CD4-positive, alpha-beta T cell (primary cell): ENCODE results near the gene HHAT. TPM values are rescaled to one million over a fixed set of nuclear protein-coding genes. Genes with fewer than 3 reads are reported as not detected.
"Not testable (repeated sequence)": the region's sequence is repeated elsewhere in the genome, so short reads cannot be mapped to it uniquely, and the experiment has no call there.

ENCODE experiments used
- ATAC-seq: fragments of 200-7000 bp; cut with Tn5 transposase; one replicate; pipeline ENCODE4 v1.10.0; 2022; ENCODE audit warnings: mild to moderate bottlenecking; ENCODE audit not compliant: poor library complexity
- CTCF ChIA-PET: fragments of 350-600 bp; sonication (Branson Sonifier 250); formaldehyde crosslinking; loops from one replicate; lab custom pipeline; 2021; ENCODE audit warnings: antibody characterized with exemption, inconsistent platforms; lab: Charles Lee
- POLR2A ChIA-PET: fragments of 350-600 bp; sonication (Branson Sonifier 250); formaldehyde crosslinking; loops from one replicate; lab custom pipeline; 2021; ENCODE audit warnings: antibody characterized with exemption, inconsistent platforms; lab: Charles Lee
- DNase-seq, 14 experiments: peaks; one replicate each; pipeline ENCODE4 v3.0.0-alpha.2; 2013 to 2020; ENCODE audit warnings: mixed read lengths in 2 of 14
- H3K27ac ChIP-seq, 2 donors: one replicate each; pipeline versions ENCODE4 v1.5.1 to v1.7.0; 2013; ENCODE audit warnings: low read length in 2 of 2, low read depth in 1 of 2, mild to moderate bottlenecking in 1 of 2
- H3K27me3 ChIP-seq, 2 experiments: 1 replicate in 1 of 2; 2 replicates in 1 of 2; pipeline versions ENCODE4 v1.6.1 to v1.7.0; 2013; ENCODE audit warnings: low read length in 2 of 2, control low read depth in 1 of 2, mild to moderate bottlenecking in 1 of 2, moderate library complexity in 1 of 2; ENCODE audit not compliant: insufficient read depth in 2 of 2, control insufficient read depth in 1 of 2
- H3K36me3 ChIP-seq: one replicate; pipeline ENCODE4 v1.6.1; 2013; ENCODE audit warnings: low read length, control low read depth; ENCODE audit not compliant: insufficient read depth
- H3K4me1 ChIP-seq: one replicate; pipeline ENCODE4 v1.6.1; 2013; ENCODE audit warnings: low read length, control low read depth; ENCODE audit not compliant: insufficient read depth
- H3K4me3 ChIP-seq: one replicate; pipeline ENCODE4 v1.5.1; 2013; ENCODE audit warnings: mild to moderate bottlenecking, low read length, moderate library complexity
- H3K9me3 ChIP-seq, 2 experiments: 1 replicate in 1 of 2; 2 replicates in 1 of 2; pipeline versions ENCODE4 v1.6.1 to v1.7.0; 2013; ENCODE audit warnings: low read length in 2 of 2, mild to moderate bottlenecking in 2 of 2, control low read depth in 1 of 2, moderate library complexity in 1 of 2; ENCODE audit not compliant: control insufficient read depth in 1 of 2, insufficient read depth in 1 of 2
- H3K27ac Mint-ChIP-seq: one replicate; pipeline ENCODE4 v1.8.0; 2020; ENCODE audit warnings: mixed read lengths
- H3K27me3 Mint-ChIP-seq: one replicate; pipeline ENCODE4 v1.8.0; 2021; ENCODE audit warnings: mixed read lengths
- H3K36me3 Mint-ChIP-seq: one replicate; pipeline ENCODE4 v1.8.0; 2021; ENCODE audit warnings: low read depth, mixed read lengths
- H3K4me1 Mint-ChIP-seq: one replicate; pipeline ENCODE4 v1.8.0; 2021; ENCODE audit warnings: low read depth, mixed read lengths
- H3K4me3 Mint-ChIP-seq: one replicate; pipeline ENCODE4 v1.8.0; 2020; ENCODE audit warnings: mild to moderate bottlenecking, mixed read lengths
- H3K9me3 Mint-ChIP-seq: one replicate; pipeline ENCODE4 v1.8.0; 2020; ENCODE audit warnings: mixed read lengths
- intact Hi-C, 2 experiments: fragments of 100-400 bp; cut with DNase I in 1 of 2; cut with micrococcal nuclease in 1 of 2; formaldehyde crosslinking; loops; one replicate each; pipeline versions ENCODE4 v1.15.1 to v1.9.0; 2023 to 2025; cut with DNase I, micrococcal nuclease
- total RNA-seq, 174 experiments: library from RNA in 2 of 174; stranded (reverse) in 2 of 174; gene quantifications; one replicate each; pipeline ENCODE4 v1.2.3 and lab custom pipeline; 2021 to 2026
- TF ChIP-seq, protein P1 (sequence below): fragments of 200-600 bp; IDR thresholded peaks from one replicate; pipeline ENCODE4 v1.8.0; 2022; ENCODE audit warnings: antibody characterized with exemption, mild to moderate bottlenecking

HHAT gene
- total RNA-seq, 2 experiments from 2014 or later: 3.1 to 3.3 TPM

GRCh38 chr1:210405316-210405715 is 76.6 kb downstream of the HHAT start:
- Mint-ChIP-seq H3K27ac (no peak overlapping the region), H3K4me1 (peaks cover 4% of the 10 kb centered on the region), H3K4me3 (no peak overlapping the region), H3K9me3 (no peaks in the 10 kb centered on the region), H3K36me3 (no peaks in the 10 kb centered on the region), H3K27me3 (no peaks in the 10 kb centered on the region)
- DNase-seq: no peak
- no peaks in the 10 kb centered on the region for H3K9me3 ChIP-seq
- ChIA-PET POLR2A (no interaction called here), CTCF (no interaction called here)
- TF ChIP-seq, protein P1, sequence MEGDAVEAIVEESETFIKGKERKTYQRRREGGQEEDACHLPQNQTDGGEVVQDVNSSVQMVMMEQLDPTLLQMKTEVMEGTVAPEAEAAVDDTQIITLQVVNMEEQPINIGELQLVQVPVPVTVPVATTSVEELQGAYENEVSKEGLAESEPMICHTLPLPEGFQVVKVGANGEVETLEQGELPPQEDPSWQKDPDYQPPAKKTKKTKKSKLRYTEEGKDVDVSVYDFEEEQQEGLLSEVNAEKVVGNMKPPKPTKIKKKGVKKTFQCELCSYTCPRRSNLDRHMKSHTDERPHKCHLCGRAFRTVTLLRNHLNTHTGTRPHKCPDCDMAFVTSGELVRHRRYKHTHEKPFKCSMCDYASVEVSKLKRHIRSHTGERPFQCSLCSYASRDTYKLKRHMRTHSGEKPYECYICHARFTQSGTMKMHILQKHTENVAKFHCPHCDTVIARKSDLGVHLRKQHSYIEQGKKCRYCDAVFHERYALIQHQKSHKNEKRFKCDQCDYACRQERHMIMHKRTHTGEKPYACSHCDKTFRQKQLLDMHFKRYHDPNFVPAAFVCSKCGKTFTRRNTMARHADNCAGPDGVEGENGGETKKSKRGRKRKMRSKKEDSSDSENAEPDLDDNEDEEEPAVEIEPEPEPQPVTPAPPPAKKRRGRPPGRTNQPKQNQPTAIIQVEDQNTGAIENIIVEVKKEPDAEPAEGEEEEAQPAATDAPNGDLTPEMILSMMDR: no peak
- H3K36me3 ChIP-seq: no peaks in the 10 kb centered on the region
- H3K4me3 ChIP-seq: no peak overlapping the region
- ATAC-seq: no peak
- H3K27me3 ChIP-seq: no peaks in the 10 kb centered on the region
- H3K4me1 ChIP-seq: peaks cover 3% of the 10 kb centered on the region
- no peak overlapping the region for H3K27ac ChIP-seq
- intact Hi-C loops: loop anchor here (5.0 to 10.0 kb wide), 3 partner anchors 252 to 1109 kb away; no protein-coding TSS in a partner anchor

GRCh38 chr1:210406341-210406740 is 77.6 kb downstream of the HHAT start:
- H3K27me3 ChIP-seq, H3K36me3 Mint-ChIP-seq, H3K9me3 ChIP-seq, H3K4me3 ChIP-seq, H3K27ac ChIP-seq, H3K9me3 Mint-ChIP-seq, H3K27me3 Mint-ChIP-seq, H3K27ac Mint-ChIP-seq, POLR2A ChIA-PET, H3K36me3 ChIP-seq, H3K4me3 Mint-ChIP-seq, H3K4me1 Mint-ChIP-seq, H3K4me1 ChIP-seq, ATAC-seq, DNase-seq: not testable (repeated sequence)
- intact Hi-C loops: loop anchor here (5.0 to 10.0 kb wide), 3 partner anchors 251 to 1108 kb away; no protein-coding TSS in a partner anchor
- CTCF ChIA-PET: interaction anchor here (0.9 kb wide), 2 partner anchors 728 kb away, joined by 3 to 5 read pairs; partner anchors contain the start of gene KCNH1

GRCh38 chr1:210407207-210407886 is 78.6 kb downstream of the HHAT start:
- H3K9me3 Mint-ChIP-seq: no peaks in the 10 kb centered on the region
- no peaks in the 10 kb centered on the region for H3K27me3 ChIP-seq
- H3K27ac Mint-ChIP-seq: no peak overlapping the region
- no peak overlapping the region for H3K4me3 Mint-ChIP-seq
- H3K27me3 Mint-ChIP-seq: no peaks in the 10 kb centered on the region
- H3K36me3 Mint-ChIP-seq: no peaks in the 10 kb centered on the region
- ATAC-seq (peak; percentile 71), DNase-seq (peak; percentile 41 to 83 (median 67))
- H3K4me1 Mint-ChIP-seq: no peaks in the 10 kb centered on the region
- intact Hi-C loops: loop anchor here (1.0 to 10.0 kb wide), 6 partner anchors 250 to 1248 kb away; partner anchors contain the start of gene KCNH1 (in 1 of the 2)
- H3K4me1 ChIP-seq: no peaks in the 10 kb centered on the region
- H3K9me3 ChIP-seq: no peaks in the 10 kb centered on the region
- CTCF ChIA-PET: interaction anchor here (0.9 to 1.1 kb wide), 3 partner anchors 12 to 728 kb away, joined by 3 to 5 read pairs (median 3); partner anchors contain the start of gene KCNH1
- H3K27ac ChIP-seq: no peak overlapping the region
- POLR2A ChIA-PET: no interaction called here
- TF ChIP-seq, protein P1: peak; percentile 95
- H3K36me3 ChIP-seq: no peaks in the 10 kb centered on the region
- no peak overlapping the region for H3K4me3 ChIP-seq
